ENCODE results near the gene PPIF.
"Not testable (repeated sequence)": the region's sequence is repeated elsewhere in the genome, so short reads cannot be mapped to it uniquely, and the experiment has no call there.

Gene PPIF

DNA sequence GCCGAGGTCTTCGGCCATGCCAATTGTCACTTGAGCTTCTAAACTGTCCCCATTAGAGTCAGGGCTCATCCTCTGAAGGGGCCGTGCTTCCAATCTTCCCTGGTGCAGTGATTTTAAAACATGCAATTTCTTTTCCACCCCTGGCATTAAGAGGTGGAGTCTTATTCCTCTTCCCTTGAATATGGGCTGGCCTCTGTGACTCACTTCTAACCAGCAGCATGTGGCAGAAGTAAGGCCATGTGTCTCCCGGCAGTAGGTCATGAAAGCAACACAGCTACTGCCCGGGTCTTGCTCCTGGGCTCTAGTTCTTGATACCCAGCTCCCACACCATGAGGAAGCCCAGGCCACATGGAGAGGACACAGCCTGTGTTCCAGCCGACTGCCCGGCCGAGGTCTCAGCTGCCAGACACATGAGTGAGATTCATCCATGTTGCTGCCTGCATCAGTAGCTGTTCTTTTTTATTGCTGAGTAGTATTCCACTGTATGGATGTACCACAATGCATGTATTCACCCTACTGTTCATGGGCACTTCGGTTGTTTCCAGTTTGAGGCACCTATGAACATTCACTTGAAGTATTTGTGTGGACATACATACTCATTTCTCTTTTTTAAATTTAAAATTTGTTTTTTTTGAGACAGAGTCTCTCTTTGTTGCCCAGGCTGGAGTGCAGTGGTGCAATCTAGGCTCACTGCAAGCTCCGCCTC is 14.5 kb upstream of the PPIF start:
- DNase-seq, result not testable (repeated sequence)

GRCh38 chr10:79333513-79333912 is 13.8 kb upstream of the PPIF start:
- DNase-seq, result no peak

DNA sequence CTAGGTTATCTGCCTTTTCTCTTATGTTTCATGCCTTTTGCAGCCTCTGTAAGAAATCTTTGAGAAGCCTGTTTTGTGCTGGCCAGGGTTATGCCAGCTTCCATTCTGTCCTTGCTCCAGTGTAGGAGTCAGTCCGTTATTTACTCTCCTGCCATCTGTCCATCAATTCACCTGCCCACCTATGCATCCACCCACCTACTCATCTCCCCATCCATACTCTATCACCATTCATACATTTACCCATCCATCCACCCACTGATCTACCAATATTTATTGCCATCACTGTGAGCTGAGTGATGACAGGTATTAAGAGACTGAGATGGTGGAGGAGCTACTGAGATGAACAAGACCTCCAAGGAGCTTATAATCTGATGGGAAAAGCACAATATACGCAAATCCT is 12.7 kb upstream of the PPIF start:
- no peak for DNase-seq

- peak; percentile 37 for DNase-seq
Observed at GRCh38 chr10:79335094-79335469, 12.2 kb upstream of the PPIF start.

DNA sequence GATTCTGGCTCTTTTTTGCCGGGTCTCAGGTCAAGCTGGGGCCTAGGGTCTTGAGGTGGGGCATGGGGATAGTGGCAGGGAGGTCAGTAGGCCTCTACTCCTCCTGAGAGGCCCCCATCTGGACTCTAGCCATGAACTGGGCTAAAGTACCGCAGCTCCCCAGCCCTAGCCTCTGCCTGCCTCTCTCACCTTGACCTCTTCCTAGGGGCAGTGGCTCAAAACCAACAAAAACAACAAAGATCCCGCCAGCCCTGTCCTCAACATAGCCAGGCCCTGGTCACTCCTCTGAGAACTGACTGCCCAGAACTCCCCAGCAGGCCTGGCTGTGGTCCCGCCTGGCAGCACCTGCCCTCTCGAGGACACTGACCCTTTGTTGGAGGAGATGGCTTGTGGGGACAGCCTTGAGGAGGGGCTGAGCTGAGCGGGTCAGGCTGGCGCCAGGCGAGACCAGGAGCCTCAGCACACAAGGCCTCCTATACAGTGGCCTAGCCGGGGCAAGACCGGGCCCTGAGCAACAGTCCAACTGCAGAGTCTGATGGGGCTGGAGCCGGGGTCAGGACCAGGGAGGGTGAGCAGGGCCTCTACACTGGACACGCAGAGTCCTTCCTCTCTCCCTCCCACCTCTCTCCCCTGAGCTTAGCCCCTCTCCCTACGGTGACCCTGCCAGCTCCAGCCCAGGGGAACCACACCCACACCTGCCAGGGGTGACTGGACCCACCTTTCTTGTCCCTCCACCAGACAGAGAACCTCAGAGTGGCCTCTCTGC is 11.6 kb upstream of the PPIF start:
- DNase-seq, result no peak

DNA sequence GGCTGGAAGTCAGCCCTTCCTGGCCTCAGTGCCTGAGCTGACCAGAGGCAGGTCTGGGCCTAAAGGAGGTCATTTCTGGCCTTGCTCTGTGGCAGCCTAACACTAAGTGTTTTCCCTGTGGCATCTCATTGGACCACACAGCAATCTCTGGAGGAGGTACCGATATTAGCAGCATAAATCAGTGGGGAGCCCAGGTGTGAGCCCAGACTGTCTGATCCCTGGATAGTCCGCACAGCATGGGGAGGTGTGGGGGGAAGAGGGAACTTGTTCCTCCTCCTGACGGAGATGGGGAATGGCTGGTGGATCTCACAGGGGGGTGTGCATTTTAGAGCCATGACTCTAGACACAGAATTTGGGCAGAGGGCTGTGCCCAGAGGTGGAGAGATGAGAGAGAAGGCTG is 11.0 kb upstream of the PPIF start:
- DNase-seq, result peak; percentile 45

DNA sequence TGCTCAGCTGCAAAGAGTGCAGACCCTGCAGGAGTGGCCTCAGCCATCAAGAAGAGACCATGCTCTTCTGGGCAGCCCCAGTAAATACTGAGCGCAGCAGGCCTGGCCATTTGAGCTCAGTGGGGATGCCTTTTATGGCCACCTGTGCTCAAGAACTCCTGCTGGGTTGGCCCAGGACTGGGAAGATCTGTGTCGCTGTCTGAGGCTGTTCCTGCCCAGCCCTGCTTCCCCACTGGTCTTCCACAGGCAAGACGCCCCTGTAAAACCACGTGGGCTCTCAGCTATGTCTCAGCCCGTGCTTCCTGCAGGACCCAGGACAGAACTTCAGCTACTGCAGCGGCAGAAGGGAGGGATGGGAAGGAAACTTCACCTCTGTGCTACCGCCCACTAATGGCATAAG is 10.5 kb upstream of the PPIF start:
- peak; percentile 85 for DNase-seq

DNA sequence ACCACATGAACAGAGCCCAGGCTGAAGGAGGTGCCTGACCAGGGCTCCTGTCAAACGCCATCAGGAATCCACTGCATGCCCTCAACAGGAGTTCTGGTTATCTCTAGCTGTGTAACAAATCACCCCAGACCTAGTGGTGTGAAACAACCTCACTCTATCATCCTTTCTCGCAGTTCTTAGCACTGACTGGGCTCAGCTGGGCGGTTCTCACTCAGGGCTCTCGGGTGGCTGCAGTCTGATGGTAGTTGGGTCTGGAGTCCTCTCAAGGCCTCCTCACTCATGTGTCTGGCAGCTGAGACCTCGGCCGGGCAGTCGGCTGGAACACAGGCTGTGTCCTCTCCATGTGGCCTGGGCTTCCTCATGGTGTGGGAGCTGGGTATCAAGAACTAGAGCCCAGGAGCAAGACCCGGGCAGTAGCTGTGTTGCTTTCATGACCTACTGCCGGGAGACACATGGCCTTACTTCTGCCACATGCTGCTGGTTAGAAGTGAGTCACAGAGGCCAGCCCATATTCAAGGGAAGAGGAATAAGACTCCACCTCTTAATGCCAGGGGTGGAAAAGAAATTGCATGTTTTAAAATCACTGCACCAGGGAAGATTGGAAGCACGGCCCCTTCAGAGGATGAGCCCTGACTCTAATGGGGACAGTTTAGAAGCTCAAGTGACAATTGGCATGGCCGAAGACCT is 9.3 kb upstream of the PPIF start:
- not testable (repeated sequence) for DNase-seq

- no peak for DNase-seq
Observed at GRCh38 chr10:79339266-79339665, 8.0 kb upstream of the PPIF start.

DNA sequence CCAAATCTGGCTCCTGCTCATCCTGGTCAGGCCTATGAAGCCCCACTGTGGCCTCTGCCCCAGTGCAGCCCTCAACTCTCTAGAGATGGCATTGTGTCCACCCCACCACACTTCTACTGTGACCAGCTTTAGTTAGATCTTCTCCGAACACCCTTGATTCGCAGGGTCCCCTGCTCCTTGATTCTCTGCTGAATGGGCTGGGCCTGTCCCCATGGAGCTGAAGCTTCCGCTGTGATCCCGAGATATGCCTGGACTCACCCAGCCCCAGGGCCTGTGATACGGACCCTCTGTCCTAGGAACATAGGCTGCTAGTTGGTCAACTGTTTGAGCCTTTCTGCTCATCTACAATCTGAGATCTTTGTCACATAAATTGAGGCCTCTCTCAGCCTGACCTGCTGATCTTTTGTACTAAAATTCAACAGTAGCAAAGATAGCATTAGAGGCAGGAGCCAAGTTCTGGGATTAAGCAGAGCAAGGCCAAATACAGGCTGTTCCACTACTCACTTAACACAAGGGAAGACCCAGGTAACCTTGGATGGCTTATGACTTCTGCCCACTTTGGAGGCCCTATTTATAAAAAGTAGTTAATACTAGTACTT is 6.5 kb upstream of the PPIF start:
- DNase-seq, result no peak

- DNase-seq, result no peak
Observed at GRCh38 chr10:79342295-79342761, 4.9 kb upstream of the PPIF start.

GRCh38 chr10:79342811-79343561 is 4.3 kb upstream of the PPIF start:
- DNase-seq, result no peak

DNA sequence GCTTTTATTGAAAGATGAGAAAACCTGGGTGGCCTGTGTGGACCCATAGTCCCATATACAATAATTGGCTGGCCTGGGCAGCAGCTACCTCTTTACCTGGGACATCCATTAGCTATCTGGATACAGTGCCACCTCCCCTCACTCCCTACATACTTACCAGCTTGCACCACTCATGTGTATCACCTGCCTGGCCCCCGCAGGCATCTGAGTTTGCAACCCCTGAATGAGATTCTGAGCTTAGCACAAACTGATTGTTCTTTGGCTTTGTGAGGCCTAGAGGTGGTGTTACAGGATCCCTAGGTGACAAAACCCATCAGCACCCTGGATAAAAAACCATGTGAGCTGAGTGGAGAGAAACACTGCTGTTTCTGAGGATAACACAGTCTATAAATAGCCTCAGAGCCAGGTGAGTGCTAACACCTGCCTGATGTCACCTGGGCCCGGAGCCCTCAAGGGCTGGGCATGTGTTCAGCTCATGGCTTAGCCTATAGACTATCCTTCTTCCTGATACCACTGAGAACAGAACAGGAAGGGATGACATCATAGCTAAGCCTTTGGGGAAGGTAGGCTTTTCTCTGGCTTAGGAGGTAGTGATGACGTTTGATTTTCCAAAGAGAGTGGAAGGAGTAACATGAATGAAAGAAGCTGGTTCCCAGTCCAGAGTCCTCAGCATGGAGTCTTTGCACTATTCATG is 2.6 kb upstream of the PPIF start:
- DNase-seq, result peak; percentile 27

DNA sequence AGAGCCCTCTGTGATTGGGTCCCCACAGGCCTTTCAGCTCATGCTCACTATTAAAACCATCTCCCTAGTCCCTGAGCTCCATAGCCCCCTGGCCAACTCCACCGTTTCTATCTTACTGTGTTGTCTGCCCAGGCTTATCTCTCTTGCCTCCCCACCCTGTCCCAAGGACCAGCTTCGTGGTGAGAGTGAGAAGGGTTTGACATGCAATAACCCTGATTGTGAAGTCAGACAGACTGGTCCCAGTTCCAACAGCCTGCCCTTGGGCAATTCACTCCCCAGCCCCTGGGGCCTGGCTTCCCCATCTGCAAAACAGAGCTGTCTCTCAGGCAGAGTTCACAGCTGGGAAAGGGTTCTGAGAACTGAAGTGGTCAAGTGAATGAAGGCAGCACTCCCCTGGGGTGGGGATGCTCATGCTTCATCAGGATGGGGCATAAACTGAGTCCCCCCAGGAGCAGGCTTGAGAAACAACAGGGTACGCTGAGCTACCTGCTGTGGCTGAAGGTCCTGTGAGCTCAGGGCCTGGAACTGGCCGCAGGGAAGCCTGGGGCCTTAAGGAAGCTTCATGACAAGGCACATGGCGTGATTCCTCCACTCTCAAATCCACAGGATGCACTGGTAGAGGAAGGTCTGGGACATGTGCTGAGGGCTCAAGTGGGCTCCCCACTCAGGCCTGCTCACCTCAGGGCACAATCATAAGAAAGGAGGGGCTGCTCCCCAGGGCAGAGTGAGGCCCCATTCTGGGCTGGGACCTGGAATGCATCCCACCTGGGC is 1.8 kb upstream of the PPIF start:
- no peak for DNase-seq

DNA sequence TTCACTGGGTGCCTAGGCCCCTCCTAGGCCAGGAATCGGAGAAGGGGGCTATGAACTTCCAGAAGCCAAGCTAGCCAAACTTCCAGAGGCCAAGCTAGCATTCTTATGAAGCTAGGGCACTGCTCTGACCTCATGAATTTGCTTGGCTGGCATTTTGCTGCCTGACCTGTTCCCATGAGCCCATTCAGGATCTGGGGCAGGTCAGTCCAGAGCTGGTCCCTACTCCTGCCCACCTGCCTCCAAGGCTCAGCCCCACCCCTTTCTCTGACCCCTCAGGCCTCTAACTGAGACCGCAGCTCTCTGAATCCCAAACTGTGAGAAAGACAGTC is 1.3 kb upstream of the PPIF start:
- DNase-seq, result no peak

DNA sequence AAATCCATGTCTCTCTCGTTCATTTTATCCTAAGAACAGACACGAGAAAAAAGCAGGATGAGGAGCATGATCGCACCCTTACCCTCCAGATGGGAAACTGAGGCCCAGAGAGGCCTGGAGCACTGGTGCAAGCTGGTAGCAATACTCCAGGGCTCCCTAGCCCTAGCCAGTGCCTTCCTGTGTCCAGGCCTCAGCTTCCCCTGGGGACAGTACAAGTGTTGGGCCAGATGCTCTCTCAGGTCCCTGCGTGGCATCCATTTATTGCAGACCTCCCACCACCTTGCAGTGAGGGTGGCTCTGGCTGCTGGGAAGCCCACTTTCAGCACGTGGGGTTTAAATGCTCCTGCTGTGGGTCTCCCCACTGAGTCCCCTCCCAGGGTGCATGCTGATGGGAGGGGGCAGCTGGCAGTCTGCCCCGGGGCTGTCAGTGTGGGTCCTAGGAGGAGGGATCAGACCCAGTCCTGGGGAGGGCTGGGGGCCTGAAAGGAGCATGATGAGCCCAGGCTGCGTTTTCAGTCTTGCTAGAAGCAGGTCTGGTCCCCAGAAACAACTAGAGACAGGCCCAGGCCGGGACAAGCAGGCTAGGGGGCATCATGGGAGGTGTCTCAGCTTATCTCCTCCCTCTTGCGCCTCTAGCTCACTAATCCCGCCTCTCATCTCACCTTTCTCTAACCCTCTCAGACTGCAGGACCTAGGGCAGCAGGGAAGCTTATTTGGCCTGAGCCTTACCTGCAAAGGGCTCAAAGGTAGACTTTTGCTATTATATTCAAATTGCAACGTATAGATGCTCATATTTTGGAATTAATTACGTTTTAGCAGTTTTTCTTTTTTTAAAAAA is 662 bp upstream of the PPIF start:
- no peak for DNase-seq

- peak; percentile 5 for DNase-seq
Observed at GRCh38 chr10:79347894-79348639, 798 bp downstream of the PPIF start.

- DNase-seq, result no peak
Observed at GRCh38 chr10:79348640-79348988, 1.3 kb downstream of the PPIF start.

- no peak for DNase-seq
Observed at GRCh38 chr10:79349072-79349491, 1.8 kb downstream of the PPIF start.

Data from COR-L47 (cell line).